CMK (cell line): ENCODE measurements around the gene RFX2.
"Not testable (repeated sequence)": the region's sequence is repeated elsewhere in the genome, so short reads cannot be mapped to it uniquely, and the experiment has no call there.

Experiments used
- DNase-seq: peaks from one replicate; pipeline ENCODE4 v3.0.0-alpha.2; 2010; ENCODE audit warnings: low read depth

Gene RFX2

DNA sequence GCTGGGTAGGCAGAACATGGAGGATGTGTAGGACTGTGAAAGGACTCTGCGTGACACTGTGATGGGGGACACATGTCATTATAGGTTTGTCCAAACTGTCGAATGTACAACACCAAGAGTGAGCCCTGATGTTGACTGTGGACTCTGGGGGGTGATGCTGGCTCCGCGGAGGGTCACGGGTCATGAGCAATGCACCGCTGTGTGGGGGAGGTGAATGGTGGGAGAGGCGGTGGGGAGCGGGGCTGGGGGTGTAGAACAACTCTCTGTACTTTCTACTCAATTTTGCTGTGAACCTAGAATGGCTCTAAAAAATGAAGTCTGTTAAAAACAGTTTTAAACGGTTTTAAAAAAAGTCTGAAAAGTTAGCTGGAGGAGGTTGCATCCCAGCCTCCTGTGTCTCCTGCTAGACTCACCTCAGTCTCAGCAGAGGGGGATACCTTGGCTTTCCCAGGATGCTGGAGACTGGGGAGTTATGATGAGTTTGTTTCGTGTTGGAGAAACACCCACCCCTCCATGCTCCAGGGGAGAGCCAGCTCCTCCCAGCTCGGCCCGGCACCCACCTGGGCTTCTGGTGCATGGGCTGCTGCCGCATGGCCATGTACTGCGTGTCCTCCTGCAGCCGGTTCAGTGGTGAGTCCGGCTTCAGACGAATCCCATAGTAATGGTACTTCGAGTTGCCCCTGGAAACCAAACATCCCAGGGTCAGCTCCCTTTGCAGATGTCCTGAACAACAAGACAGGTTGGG is 97.7 kb downstream of the RFX2 start:
- DNase-seq: no peak

DNA sequence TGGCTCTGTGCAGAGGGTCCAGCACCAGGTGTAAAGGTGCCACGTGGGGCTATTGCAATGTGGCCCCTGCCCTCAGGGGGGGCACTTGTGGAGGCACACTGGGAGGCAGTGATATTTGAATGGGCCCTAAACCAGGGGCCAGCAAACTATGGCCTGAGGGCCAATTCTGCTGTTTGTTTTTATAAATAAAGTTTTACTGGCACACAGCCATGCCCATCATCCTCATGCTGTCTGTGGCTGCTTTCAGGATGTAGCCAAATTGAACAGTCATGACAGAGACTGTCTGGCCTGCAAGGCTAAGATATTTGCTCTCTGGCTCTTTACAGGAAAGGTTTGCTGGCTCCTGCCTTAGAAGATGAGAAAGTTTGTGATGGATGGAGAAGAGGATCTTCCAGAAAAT is 98.5 kb downstream of the RFX2 start:
- DNase-seq: no peak

DNA sequence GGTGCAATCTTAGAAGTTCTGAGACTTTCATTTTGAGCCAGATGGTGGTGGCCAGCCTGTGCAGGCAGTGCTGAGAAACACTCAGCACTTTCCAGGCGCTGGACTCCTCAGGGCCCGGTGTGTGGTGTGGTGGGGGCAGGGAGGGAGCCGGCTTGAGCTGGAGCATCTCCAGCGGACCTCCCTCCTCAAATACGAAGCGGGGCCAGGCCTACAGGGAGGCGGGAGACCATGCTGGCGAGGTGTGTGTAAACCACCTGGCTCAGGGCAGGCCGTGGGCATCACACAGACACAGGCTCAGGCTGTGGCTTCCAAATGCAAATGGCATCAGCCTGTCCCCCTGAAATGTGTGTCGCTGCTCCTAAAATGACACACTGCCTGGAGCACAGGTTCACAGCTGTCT is 99.1 kb downstream of the RFX2 start:
- no peak for DNase-seq

DNA sequence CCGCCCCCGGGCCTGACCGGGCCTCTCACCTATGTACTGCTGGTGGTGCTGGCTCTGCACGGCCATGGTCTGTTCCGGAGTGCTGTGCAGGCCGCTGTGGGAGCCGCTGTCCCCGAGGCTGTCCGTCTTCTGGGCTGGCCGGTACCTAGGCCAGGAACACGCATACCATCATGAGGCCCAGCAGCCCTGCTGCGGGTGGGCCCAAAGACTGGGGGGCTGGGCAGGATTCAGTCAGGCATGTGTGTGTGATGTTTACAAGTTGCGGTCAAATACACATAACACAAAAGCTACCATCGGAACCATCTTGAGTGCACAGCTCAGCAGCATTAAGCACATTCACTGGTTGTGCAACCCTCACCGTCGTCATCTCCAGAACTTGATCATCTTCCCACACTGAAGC is 100.2 kb downstream of the RFX2 start:
- DNase-seq: no peak

DNA sequence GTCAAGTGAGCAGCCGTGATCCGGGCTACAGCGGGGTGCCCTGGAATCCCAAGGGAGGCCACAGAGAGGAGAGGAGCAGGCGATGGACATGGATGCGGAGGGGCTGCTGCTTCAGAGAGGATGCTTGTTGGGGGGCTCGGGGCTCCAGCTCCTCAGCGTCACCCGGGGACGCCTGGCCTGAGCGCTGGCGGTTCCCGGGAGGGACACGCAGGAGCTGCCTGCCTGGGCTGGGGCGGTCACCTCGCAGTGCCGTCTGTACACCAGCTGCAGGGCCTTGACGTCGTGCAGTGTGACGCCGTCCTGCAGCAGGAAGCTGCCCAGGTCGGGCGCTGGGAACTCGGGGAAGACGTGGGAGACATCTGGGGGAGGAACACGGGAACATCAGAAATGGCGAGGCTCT is 102.4 kb downstream of the RFX2 start:
- no peak for DNase-seq

DNA sequence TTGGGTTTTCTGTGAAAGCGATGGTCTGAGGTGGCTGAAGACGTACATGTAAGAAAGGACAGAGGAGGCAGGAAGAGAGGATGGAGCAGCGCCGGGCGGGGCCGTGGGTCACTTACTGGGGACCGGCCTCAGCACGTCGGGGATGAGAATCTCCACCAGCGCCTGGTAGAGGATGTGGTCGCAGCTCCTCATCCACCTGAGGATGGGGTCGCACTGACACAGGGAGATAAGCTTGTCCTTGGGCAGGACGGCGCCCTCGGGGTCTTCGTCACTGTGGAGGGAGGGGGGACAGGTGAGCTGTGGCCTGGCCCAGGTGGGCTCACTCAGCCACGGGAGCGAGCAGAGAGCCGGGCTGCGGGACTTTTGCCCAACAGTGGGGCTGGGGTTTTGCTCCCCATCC is 103.4 kb downstream of the RFX2 start:
- no peak for DNase-seq

DNA sequence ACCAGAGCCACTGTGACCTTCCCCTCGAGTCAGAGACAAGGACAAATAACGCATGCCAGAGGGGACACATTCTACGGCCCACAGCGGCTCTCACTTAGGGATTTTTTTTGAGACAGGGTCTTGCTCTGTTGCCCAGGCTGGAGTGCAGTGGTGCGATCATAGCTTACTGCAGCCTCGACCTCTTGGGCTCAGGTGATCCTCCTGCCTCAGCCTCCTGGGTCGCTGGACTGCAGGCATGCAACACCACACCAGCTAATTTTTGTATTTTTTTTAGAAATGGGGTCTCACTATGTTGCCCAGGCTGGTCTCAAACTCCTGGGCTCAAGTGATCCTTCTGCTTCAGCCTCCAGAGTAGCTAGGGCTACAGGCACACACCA is 104.2 kb downstream of the RFX2 start:
- not testable (repeated sequence) for DNase-seq

DNA sequence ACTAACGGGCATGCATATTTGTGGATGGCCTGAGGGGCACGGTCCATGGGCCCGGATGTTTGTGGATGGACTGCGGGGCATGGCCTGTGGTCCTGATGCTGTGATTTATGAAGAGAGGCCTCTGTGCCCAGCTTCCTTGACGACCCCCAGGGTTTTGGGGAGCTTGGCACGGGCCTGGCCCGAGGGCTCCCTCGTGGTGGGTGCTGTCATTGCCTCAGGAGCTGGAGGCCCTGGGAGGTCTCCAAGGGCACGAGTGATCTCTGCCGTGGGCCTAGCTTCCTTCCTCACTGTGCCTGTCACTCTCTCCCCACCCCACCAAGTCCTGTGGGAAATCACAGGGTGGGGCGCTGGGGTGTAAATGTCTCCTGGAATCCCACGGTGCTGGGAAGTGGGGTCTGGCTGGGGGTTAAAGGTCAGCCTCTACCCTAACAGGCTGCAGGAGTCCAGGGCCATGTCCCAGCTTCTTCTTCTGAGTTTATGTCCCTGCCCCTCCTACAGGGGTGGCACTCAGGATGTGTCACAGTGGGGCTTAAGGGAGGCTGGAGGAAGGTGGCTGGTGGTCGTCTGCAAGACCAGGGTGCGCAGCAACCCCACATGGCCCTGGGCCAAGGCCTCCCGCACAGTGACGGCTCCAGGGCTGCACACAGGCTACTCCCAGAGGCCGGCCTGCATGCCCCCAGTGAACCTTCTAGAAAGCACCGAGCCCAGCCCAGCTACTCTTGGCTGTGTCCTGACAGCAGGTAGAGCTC is 104.8 kb downstream of the RFX2 start:
- no peak for DNase-seq

DNA sequence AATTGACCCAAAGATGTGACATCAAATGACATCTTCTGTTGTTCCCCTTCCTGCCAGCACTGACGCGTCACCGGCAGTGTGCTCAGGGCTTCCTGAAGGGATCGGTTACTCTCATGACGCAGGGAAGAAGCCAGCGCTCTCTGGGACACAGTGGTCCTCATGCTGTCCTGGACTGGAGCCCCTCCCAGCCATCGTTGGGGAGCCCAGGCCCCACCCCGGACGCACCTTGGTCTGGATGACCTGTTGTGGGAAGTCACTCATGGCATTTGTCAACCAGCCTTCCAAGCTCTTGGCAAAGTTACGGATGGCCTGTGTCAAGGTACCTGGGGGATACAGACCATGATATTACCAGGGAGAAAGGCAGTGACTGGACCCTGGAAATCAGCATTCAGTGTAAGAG is 106.3 kb downstream of the RFX2 start:
- DNase-seq: no peak

DNA sequence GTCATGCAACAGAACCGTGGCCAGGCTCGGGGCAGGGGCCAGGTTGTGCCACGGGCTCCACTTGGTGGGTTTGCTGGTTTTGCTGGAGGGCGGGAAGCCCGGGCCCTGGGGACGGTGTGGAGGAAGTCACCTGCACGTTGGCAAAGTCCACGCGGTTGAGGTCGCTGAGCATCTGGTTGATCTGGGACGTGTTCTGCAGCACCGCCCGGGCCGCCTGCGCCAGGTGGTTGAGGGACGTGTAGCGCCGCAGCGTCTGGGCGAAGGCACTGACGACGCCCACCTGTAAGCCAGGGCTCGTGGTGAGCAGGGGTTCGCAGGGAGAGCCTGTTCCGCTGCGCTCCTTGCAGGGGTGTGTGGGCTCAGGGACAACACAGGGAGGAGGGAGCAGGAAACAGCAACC is 107.7 kb downstream of the RFX2 start:
- DNase-seq: no peak

DNA sequence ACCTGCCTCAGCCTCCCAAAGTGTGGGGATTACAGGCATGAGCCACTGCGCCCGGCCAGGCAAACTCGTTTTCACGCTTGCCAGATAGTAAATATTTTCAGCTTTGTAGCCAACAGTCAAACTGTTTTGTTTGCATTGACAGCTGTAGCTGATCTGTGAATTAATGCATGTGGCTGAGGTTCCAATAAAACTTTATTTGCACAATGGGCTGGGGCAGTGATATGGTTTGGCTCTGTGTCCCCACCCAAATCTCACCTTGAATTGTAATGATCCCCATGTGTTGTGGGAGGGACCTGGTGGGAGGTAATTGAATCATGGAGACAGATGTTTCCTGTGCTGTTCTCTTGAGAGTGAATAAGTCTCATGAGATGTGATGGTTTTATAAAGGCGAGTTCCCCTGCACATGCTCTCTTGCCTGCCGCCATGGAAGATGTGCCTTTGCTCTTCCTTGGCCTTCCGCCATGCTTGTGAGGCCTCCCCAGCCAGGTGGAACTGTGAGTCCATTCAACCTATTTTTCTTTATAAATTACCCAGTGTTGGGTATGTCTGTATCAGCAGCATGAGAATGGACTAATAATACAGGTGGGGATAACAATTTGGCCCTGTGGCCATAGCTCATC is 110.0 kb downstream of the RFX2 start:
- DNase-seq: no peak

DNA sequence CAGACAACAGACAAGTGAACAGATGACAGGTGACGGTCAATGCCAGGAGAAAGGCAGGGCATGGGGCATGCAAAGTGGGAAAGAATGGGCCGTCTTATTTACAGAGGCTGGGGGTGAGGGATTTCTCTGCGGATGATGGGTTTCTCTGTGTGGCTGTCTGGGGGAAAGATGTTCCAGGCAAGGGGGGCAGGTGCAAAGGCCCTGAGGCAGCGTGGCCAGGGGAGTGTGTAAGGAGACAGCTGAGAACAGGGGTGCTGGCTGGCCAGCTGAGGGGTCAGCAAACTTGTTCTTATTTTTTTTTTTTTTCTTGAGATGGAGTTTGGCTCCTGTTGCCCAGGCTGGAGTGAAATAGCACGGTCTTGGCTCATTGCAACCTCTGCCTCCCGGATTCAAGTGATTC is 110.6 kb downstream of the RFX2 start:
- no peak for DNase-seq

DNA sequence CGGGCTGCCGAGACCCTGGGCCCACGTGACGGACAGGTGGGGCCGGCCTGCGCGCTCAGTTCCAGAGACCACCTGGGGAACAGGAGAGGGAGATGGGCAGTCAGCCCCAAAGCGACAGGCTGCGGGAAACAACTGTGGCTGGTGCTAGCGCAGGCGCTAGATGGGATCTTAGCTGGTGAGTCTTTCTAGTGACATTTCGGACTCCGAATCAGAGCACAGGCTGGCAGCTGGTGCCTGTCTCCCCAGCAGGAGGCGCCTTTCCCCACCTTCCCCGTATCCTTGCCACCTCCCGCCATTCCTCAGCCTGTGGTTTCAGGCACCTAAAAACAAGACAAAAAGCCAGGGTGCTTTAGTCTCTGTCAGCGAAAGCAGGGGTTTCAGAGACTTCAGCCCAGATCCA is 112.9 kb downstream of the RFX2 start:
- DNase-seq: no peak

DNA sequence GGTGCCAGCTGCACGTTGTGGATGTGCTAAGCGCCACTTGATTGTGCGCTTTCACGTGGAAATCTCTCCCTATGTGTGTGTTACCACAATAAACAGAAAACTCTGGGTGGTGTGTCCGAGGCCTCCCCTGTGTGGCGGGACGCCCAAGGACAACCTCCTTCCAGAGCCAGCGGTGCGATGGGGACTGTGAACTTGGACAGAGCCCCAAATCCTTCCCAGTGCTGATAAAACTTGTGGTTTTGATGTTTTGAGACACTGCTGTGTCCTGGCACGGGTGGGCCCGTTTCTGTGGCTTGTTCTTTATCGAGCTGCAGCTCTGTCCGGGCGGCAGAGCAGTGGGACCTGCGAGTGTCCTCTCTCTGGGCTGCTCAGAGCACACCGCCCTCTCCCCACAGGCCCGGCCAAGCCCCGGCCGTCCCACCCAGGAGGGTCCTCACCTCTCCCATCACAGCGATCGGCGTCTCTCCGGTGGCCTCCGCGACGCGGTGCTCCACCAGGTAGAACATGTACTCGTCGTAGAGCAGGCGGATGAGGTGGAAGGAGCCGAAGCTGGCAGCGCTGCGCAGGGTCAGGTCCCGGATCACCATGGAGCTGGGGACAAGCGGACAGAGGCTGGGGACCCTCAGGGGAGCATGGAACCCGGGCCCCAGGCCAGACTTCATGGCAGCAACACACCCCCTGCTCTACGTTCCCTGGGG is 113.5 kb downstream of the RFX2 start:
- DNase-seq: no peak

DNA sequence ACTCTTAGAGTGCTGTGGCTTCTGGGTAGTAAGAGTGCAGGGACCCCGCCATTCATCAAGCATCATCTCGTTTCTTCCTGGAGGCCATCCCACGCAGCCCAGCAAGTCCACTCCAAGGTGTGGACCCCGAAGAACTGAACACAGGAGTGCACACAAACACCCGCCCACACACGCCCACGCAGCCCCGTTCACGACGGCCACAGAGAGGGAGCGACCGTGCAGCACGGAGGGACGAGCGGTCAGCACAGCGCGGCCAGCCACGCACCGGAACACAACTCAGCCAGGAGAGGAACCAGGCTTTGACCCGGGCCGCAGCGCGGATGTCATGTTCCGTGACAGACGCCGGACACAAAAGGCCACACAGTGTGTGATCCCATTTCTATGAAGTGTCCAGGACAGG is 114.2 kb downstream of the RFX2 start:
- DNase-seq: no peak

DNA sequence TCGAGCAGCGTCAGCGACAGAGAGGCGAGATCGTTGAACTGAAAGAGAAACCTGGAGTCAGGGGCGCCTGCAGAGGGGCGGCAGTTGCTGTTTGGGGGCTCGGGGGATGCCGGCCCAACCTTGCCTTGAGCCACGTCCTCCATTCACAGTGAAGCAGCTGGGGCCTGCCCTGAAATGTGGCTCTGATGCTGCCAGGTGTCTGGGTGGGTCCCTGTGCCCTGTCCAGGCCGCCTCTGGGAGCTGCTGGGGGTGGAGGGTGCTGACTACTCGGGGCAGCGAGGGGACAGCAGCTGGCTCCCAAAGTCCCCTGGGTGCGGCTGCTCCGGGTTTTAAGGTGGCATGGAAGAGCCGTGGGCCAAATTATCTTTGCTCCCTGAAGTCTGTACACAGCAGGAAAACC is 114.7 kb downstream of the RFX2 start:
- DNase-seq: no peak

DNA sequence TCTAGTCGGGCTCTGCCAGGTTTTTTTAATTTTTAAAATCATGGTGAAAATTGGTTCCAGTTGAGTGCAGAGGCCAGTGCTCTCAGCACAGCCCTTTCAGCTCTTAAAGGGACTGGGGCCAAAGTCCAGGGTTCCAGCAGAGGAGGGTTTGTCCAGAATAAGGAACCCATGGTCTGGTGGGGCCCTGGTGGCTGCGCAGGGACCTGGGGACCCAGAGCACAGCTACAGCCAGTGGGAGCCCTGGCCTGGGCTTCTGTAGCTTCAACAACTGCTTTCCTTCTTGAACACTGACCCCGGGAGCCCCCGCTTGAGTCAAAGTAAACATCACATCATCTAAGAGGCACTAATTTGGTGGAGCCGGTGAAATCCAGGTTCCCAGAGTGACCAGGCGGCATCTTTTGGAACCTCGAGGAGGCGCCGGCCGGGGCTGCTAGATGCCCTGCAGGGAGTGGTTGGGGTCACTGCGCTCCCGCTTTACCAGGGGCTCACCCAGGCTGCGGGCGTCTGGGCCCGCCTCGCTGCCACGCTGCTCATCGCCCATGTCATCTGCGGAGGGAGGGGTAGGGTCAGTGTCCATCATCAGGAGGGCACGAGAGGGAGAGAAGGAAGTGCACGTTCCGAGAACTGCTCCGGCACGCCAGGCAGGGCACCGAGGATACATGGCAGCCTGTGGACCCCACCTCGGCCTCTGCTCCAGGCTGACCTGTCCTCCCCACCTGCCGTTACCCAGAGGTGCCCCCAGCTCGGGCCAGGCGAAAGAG is 115.7 kb downstream of the RFX2 start:
- DNase-seq: no peak

DNA sequence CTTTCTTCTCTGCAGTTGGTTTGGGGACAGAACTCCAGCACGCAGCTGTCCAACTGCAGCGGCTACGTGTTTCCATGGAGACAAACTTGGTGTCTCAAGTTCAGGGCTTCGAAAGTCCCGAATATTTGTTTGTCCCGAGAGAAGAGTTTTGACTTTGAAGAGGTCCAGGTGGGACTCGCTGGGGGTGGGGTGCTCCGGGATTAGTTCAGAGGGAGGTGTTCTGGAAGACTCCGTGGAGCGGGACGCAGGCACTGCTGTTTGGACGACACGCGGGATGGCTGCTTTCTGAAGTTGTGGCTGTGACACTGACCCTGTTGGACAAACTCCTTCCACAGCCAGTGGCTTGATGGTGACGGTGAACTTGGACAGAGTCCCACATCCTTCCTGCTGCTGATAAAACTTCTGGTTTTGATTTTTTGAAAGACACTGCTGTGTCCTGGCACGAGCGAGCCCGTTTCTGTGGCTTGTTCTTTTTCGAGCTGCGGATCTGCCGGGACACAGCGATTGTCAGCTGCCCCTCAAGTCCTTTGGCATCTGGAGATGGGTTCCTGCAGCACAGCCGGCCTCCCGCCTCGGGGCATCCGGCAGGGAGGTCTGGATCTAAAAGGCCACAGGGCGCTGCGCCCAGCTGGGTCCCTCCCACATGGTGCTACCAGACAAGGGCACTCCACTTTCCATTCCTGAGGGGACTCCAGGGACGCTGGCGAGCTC is 116.5 kb downstream of the RFX2 start:
- no peak for DNase-seq

DNA sequence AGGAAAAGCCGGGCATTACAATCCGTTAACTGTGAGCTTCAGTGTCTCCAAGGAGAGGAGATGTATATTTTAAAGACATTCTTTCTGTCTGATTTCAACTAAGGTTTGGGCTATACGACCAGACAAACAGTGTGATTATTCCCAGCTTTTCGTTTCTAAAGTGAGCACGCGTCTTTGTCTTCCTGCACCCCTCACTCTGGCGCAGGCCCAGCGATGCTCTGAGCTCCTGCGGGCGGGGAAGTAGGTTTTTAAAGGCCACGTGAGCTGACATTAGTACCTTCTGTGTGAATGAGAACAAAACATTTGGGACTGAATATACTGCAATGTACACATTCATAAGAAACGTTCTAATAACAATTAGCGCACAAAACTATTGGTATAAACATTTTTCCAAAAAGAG is 117.1 kb downstream of the RFX2 start:
- no peak for DNase-seq

DNA sequence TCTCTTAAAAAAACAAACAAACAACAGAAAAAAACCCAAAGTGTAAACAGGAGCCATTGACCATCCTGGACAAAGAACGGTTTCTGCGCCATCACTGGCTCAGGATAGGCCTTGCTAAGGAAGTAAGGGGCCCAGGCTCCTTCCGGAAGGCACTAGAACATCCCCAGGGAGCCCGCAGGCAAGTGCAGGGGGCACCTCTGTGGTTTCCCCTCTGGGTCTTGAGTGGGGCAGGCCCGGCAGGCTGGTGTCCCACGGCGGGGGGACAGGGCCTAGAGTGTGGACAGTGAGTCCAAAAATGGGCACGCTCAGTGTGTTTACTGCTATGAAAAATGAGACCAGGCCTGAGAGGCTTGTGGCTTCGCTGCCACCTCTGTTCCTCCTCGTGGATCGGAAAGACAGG is 117.5 kb downstream of the RFX2 start:
- no peak for DNase-seq

DNA sequence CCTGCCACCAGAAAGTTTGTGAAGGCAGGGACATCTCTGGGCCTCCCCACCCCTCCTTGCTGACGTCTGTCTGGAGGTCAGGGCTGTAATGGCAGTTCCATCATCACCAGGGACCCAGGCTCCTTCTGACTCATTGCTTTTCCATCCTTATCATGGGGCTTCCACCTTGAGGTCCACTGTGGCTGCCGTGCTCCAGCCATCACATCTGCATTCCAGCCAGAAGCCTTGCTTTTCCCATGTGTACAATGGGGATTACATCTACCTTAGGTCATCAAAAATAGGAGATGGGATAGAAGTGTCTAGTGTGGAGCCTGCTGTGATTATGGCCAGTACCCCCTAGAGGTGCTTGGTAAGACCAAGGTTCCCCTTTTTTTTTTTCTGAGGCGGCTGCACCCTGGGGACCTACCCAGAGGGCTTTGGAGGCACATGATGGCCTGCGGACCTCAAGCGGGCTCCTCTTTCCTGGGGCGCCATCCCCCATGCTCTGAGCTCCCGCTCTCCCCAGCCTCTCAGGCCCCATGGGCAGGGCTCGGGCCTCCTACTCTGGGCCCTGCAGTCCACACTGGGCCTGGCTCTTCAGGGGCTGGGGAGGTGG is 119.0 kb downstream of the RFX2 start:
- DNase-seq: no peak
